ENCODE data around the gene CNR2. TPM values are rescaled to one million over a fixed set of nuclear protein-coding genes. Genes with fewer than 3 reads are reported as not detected.
"Not testable (repeated sequence)": the region's sequence is repeated elsewhere in the genome, so short reads cannot be mapped to it uniquely, and the experiment has no call there.

CNR2 gene
- total RNA-seq, 1 experiment from 2014 or later: not detected

DNA sequence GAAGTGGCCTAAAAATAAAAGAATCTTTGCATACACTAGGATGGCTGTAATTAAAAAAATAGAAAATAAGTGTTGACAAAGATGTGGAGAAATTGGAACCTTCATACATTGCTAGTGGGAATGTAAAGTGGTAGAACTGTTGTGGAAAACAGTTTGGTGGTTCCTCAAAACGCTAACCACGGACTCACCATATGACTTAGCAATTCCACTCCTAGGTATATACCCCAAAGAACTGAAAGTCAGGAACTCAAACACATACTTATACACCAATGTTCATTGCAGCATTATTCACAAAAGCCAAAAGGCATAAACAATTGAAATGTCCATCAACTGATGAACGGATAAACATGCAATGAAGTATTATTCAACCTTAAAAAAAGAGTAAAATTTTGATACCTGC lies 77.1 kb downstream of the CNR2 start:
- Histone ChIP-seq H3K79me2 (ENCODE audit: insufficient read depth, low read length) (no peaks in the 10 kb centered on the region), H2BK12ac (ENCODE audit: insufficient read length, low read depth, low read length) (no peak overlapping the region), H3K4me2 (ENCODE audit: insufficient read depth, insufficient read length, low read length) (no peak overlapping the region), H3K9ac (ENCODE audit: extremely low read depth, insufficient read length, low read length) (no peak overlapping the region), H3K4me1 (ENCODE audit: insufficient read depth, low read length) (no peaks in the 10 kb centered on the region; the same call in 1 of the 2 replicates), H4K5ac (ENCODE audit: insufficient read length, low read depth, low read length) (no peak overlapping the region), H3K14ac (ENCODE audit: insufficient read depth, low read length) (no peak overlapping the region), H4K91ac (ENCODE audit: insufficient read length, low read depth, low read length) (no peak overlapping the region), H2BK120ac (ENCODE audit: low read depth, low read length, poor library complexity, severe bottlenecking) (no peak overlapping the region), H3K79me1 (ENCODE audit: insufficient read depth, low read depth, low read length, poor library complexity, severe bottlenecking) (no peaks in the 10 kb centered on the region), H2BK15ac (ENCODE audit: low read depth, low read length) (no peak overlapping the region), H3K23me2 (ENCODE audit: insufficient read length, low read depth, low read length, poor library complexity, severe bottlenecking) (peaks cover 8% of the 10 kb centered on the region), H2AK5ac (ENCODE audit: insufficient read length, low read length) (no peak overlapping the region), H2AFZ (ENCODE audit: low read length) (no peak overlapping the region), H3K27ac (ENCODE audit: insufficient read length, low read depth, low read length) (no peak overlapping the region), H4K8ac (replicated peaks; ENCODE audit: insufficient read length, low read depth, low read length) (no peak overlapping the region), H2BK20ac (ENCODE audit: low read depth, low read length, poor library complexity, severe bottlenecking) (no peak overlapping the region), H3K27me3 (ENCODE audit: insufficient read depth, low read length) (peaks cover 3% of the 10 kb centered on the region; the same call in 1 of the 2 replicates), H3K56ac (ENCODE audit: insufficient read length, low read depth, low read length) (no peak overlapping the region), H3K9me3 (ENCODE audit: control insufficient read depth, low read depth, low read length) (no peaks in the 10 kb centered on the region), H3K18ac (ENCODE audit: insufficient read length, low read depth, low read length) (no peak overlapping the region), H2BK5ac (ENCODE audit: insufficient read length, low read length) (no peak overlapping the region), H4K20me1 (ENCODE audit: control insufficient read depth, insufficient read depth, insufficient read length) (no peaks in the 10 kb centered on the region), H3T11ph (ENCODE audit: low read length) (no peak overlapping the region), H3K23ac (ENCODE audit: insufficient read length, low read depth, low read length) (no peak overlapping the region), H3K4ac (ENCODE audit: low read depth, low read length) (no peak overlapping the region)
- Mint-ChIP-seq H3K4me1 (peaks cover 9 to 11% of the 10 kb centered on the region in 2 experiments), H3K36me3 (ENCODE audit: insufficient read depth in 1 of 3, low read depth in 3 of 3) (no peaks in the 10 kb centered on the region), H3K27me3 (ENCODE audit: low read depth) (peaks cover 14% of the 10 kb centered on the region), H3K9me3 (no peaks in the 10 kb centered on the region), H3K27ac (no peak overlapping the region), H3K4me3 (no peak overlapping the region)
- DNase-seq: no peak
- TF ChIP-seq, protein P1, sequence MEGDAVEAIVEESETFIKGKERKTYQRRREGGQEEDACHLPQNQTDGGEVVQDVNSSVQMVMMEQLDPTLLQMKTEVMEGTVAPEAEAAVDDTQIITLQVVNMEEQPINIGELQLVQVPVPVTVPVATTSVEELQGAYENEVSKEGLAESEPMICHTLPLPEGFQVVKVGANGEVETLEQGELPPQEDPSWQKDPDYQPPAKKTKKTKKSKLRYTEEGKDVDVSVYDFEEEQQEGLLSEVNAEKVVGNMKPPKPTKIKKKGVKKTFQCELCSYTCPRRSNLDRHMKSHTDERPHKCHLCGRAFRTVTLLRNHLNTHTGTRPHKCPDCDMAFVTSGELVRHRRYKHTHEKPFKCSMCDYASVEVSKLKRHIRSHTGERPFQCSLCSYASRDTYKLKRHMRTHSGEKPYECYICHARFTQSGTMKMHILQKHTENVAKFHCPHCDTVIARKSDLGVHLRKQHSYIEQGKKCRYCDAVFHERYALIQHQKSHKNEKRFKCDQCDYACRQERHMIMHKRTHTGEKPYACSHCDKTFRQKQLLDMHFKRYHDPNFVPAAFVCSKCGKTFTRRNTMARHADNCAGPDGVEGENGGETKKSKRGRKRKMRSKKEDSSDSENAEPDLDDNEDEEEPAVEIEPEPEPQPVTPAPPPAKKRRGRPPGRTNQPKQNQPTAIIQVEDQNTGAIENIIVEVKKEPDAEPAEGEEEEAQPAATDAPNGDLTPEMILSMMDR (conservative IDR thresholded peaks at IDR 0.05): no peak
- no CpG with 5 or more reads among the region's 3 CpGs for WGBS (ENCODE audit: extremely low coverage, insufficient read length, low lambda C conversion rate)

- not testable (repeated sequence) for H3K9ac ChIP-seq (ENCODE audit: extremely low read depth, insufficient read length, low read length); H3K79me1 ChIP-seq (ENCODE audit: insufficient read depth, low read depth, low read length, poor library complexity, severe bottlenecking); H3K23me2 ChIP-seq (ENCODE audit: insufficient read length, low read depth, low read length, poor library complexity, severe bottlenecking); H3K27ac Mint-ChIP-seq; H3K56ac ChIP-seq (ENCODE audit: insufficient read length, low read depth, low read length); H4K5ac ChIP-seq (ENCODE audit: insufficient read length, low read depth, low read length); H3K27me3 ChIP-seq (ENCODE audit: insufficient read depth, low read length); H3K18ac ChIP-seq (ENCODE audit: insufficient read length, low read depth, low read length); H3T11ph ChIP-seq (ENCODE audit: low read length); H3K9me3 ChIP-seq (ENCODE audit: control insufficient read depth, low read depth, low read length); H3K79me2 ChIP-seq (ENCODE audit: insufficient read depth, low read length); H2AK5ac ChIP-seq (ENCODE audit: insufficient read length, low read length); H3K4me3 Mint-ChIP-seq; H4K91ac ChIP-seq (ENCODE audit: insufficient read length, low read depth, low read length); H4K20me1 ChIP-seq (ENCODE audit: control insufficient read depth, insufficient read depth, insufficient read length); H3K14ac ChIP-seq (ENCODE audit: insufficient read depth, low read length); H3K4me1 ChIP-seq (ENCODE audit: insufficient read depth, low read length); H3K4ac ChIP-seq (ENCODE audit: low read depth, low read length); H3K9me3 Mint-ChIP-seq; H3K23ac ChIP-seq (ENCODE audit: insufficient read length, low read depth, low read length); H2BK120ac ChIP-seq (ENCODE audit: low read depth, low read length, poor library complexity, severe bottlenecking); H2BK15ac ChIP-seq (ENCODE audit: low read depth, low read length); H4K8ac ChIP-seq (replicated peaks; ENCODE audit: insufficient read length, low read depth, low read length); H2BK20ac ChIP-seq (ENCODE audit: low read depth, low read length, poor library complexity, severe bottlenecking); H2BK12ac ChIP-seq (ENCODE audit: insufficient read length, low read depth, low read length); H2AFZ ChIP-seq (ENCODE audit: low read length); DNase-seq; H3K4me2 ChIP-seq (ENCODE audit: insufficient read depth, insufficient read length, low read length); H3K36me3 Mint-ChIP-seq (ENCODE audit: insufficient read depth in 1 of 3, low read depth in 3 of 3); H3K27ac ChIP-seq (ENCODE audit: insufficient read length, low read depth, low read length); H2BK5ac ChIP-seq (ENCODE audit: insufficient read length, low read length)
- no CpG with 5 or more reads among the region's 6 CpGs for WGBS (ENCODE audit: extremely low coverage, insufficient read length, low lambda C conversion rate)
- Mint-ChIP-seq H3K4me1 (peaks cover 12 to 15% of the 10 kb centered on the region in 2 experiments), H3K27me3 (ENCODE audit: low read depth) (peaks cover 14% of the 10 kb centered on the region)
Measured at GRCh38 chr1:23834156-23834555, 79.0 kb downstream of the CNR2 start.
